ENCODE data around the gene TRIM22. TPM values are rescaled to one million over a fixed set of nuclear protein-coding genes. Genes with fewer than 3 reads are reported as not detected.

The TRIM22 gene
- total RNA-seq, 1 donor from 2014 or later = 203 TPM

GRCh38 chr11:5719703-5720495, 30.3 kb downstream of the TRIM22 start:
- H3K36me3 ChIP-seq = no peaks in the 10 kb centered on the region
- no peaks in the 10 kb centered on the region for H3K9me3 ChIP-seq
- H3K4me3 ChIP-seq = no peak overlapping the region
- ATAC-seq = no peak
- H3K27me3 ChIP-seq = no peaks in the 10 kb centered on the region
- H3K27ac ChIP-seq = no peak overlapping the region
- TF ChIP-seq CTCF (IDR thresholded peaks at IDR 0.05) = no peak
- no peak for DNase-seq
- no peaks in the 10 kb centered on the region for H3K4me1 ChIP-seq
- intact Hi-C loops (cut with DNase I) = no loop called here

GRCh38 chr11:5722622-5723021, 33.0 kb downstream of the TRIM22 start:
- intact Hi-C loops (cut with DNase I) = no loop called here
- DNase-seq (no peak), ATAC-seq (no peak)
- no peak for TF ChIP-seq CTCF (IDR thresholded peaks at IDR 0.05)
- H3K36me3 ChIP-seq = no peaks in the 10 kb centered on the region
- H3K4me1 ChIP-seq = no peaks in the 10 kb centered on the region
- H3K27ac ChIP-seq = no peak overlapping the region
- no peak overlapping the region for H3K4me3 ChIP-seq
- no peaks in the 10 kb centered on the region for H3K27me3 ChIP-seq
- H3K9me3 ChIP-seq = no peaks in the 10 kb centered on the region

- ATAC-seq (no peak), DNase-seq (no peak)
- Histone ChIP-seq H3K9me3 (no peaks in the 10 kb centered on the region), H3K27me3 (no peaks in the 10 kb centered on the region), H3K4me1 (no peaks in the 10 kb centered on the region), H3K36me3 (no peaks in the 10 kb centered on the region), H3K27ac (no peak overlapping the region), H3K4me3 (no peak overlapping the region)
- intact Hi-C loops (cut with DNase I) = no loop called here
- TF ChIP-seq CTCF (IDR thresholded peaks at IDR 0.05) = no peak
Observed at GRCh38 chr11:5726351-5726750, 36.8 kb downstream of the TRIM22 start.

- intact Hi-C loops (cut with DNase I) = no loop called here
- ATAC-seq (no peak), DNase-seq (no peak)
- Histone ChIP-seq H3K27me3 (no peaks in the 10 kb centered on the region), H3K27ac (no peak overlapping the region), H3K36me3 (no peaks in the 10 kb centered on the region), H3K9me3 (no peaks in the 10 kb centered on the region), H3K4me1 (no peaks in the 10 kb centered on the region), H3K4me3 (no peak overlapping the region)
- no peak for TF ChIP-seq CTCF (IDR thresholded peaks at IDR 0.05)
Observed at GRCh38 chr11:5727691-5728090, 38.1 kb downstream of the TRIM22 start.

GRCh38 chr11:5736396-5736795, 46.8 kb downstream of the TRIM22 start, which contains the start of gene OR56B1:
OR56B1 (plus strand) TSS chr11:5736448; CDS start chr11:5736517, 69 bp downstream.
- no peak within 1 kb of the TSS for H3K4me3 ChIP-seq
- ATAC-seq = no peak
- no peak for DNase-seq
- H3K27ac ChIP-seq = no peak within 1 kb of the TSS
- no peaks in the 10 kb centered on the region for H3K27me3 ChIP-seq
- H3K4me1 ChIP-seq = no peaks in the 10 kb centered on the region
- H3K9me3 ChIP-seq = no peaks in the 10 kb centered on the region
- TF ChIP-seq CTCF (IDR thresholded peaks at IDR 0.05) = no peak
- intact Hi-C loops (cut with DNase I) = no loop called here
- H3K36me3 ChIP-seq = no peaks in the 10 kb centered on the region

Data from upper lobe of right lung (tissue), 1 donor.